ENCODE data around the gene HFE. TPM values are rescaled to one million over a fixed set of nuclear protein-coding genes. Genes with fewer than 3 reads are reported as not detected.
"Not testable (repeated sequence)": the region's sequence is repeated elsewhere in the genome, so short reads cannot be mapped to it uniquely, and the experiment has no call there.

The HFE gene
- total RNA-seq, 5 donors from 2014 or later (not counting 1 experiment from before 2014, with no cell fraction given) = 1.0 to 2.4 (median 1.8) TPM

DNA sequence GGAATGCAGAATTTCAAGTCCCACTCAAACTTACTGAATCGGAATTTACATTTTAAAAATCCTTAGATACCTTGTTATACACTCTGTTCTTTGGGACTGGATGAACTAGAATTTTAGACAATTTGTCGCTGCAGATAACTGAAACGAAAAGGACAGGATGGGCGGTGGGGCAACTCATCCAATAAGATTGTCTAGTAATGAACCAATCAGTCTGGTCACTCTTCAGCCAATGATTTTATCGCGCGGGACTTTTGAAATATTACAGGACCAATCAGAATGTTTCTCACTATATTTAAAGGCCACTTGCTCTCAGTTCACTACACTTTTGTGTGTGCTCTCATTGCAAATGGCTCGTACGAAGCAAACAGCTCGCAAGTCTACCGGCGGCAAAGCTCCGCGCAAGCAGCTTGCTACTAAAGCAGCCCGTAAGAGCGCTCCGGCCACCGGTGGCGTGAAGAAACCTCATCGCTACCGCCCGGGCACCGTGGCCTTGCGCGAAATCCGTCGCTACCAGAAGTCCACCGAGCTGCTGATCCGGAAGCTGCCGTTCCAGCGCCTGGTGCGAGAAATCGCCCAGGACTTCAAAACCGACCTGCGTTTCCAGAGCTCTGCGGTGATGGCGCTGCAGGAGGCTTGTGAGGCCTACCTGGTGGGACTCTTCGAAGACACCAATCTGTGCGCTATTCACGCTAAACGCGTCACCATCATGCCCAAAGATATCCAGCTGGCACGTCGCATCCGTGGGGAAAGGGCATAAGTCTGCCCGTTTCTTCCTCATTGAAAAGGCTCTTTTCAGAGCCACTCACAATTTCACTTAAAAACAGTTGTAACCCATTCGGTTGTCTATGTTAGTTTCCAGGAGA is 41.9 kb upstream of the HFE start:
- WGBS (ENCODE audit: insufficient coverage) = 1% methylated on average over 38 of the region's 47 CpGs
- H3K36me3 ChIP-seq (ENCODE audit: control insufficient read depth in 2 of 2, extremely low read depth in 1 of 2, insufficient read depth in 1 of 2, low read length in 1 of 2) = no peaks in the 10 kb centered on the region
- H3K4me1 ChIP-seq (ENCODE audit: control insufficient read depth in 1 of 2, extremely low read depth in 1 of 2, insufficient read depth in 2 of 2, low read length in 2 of 2) = peaks cover 5 to 26% of the 10 kb centered on the region in 2 experiments
- Mint-ChIP-seq H3K9me3 (no peaks in the 10 kb centered on the region), H3K4me3 (peak overlapping the region; percentile 84 to 91 (median 90)), H3K27ac (peak overlapping the region; percentile 98), H3K27me3 (no peaks in the 10 kb centered on the region), H3K4me1 (peaks cover 15 to 27% (median 26%) of the 10 kb centered on the region in 3 donors), H3K36me3 (no peaks in the 10 kb centered on the region)
- ChIA-PET CTCF (interaction anchor here in 1 of 2 donors (0.8 to 2.5 kb wide), 4 partner anchors 14 to 24 kb away, joined by 3 to 27 read pairs (median 10); a partner anchor contains a TSS), POLR2A (interaction anchor here (0.5 to 5.2 kb wide), 15 partner anchors 11 to 160 kb away, joined by 3 to 682 read pairs (median 7); a partner anchor contains a TSS)
- H3K27me3 ChIP-seq (replicated peaks in 1 of 2; ENCODE audit: control insufficient read depth in 2 of 2, extremely low read depth in 1 of 2, insufficient read depth in 2 of 2, low read length in 1 of 2) = no peaks in the 10 kb centered on the region
- H3K9me3 ChIP-seq = no peaks in the 10 kb centered on the region
- peak; percentile 63 to 66 (median 64) for ATAC-seq (replicated peaks in 1 of 4)
- H3K27ac ChIP-seq (ENCODE audit: low read length) = peak overlapping the region; percentile 90
- peak; percentile 45 to 90 (median 78) for DNase-seq
- H3K4me3 ChIP-seq (ENCODE audit: control insufficient read depth in 1 of 2, extremely low read depth in 1 of 2, low read length in 1 of 2) = peak overlapping the region; percentile 77 to 83

DNA sequence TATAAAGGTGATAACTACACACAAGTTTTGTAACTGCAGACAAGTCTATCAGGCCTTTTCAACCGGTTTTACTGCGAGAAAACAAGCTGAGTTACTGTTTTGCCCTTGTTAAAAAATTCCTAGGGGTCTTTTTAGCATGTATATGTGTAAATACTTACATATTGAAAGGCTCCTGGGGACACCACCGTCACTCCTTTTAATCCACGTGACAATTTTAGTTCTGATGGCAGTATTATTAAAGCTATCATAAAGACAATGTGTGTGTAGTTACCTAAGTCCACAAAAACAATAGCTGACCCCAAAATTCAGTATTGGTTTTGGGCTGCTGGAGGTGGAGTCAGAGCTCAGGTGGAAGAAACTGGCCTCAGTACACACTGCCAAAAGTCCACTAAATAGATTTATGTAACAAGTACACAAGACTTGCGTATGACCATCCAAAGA is 41.3 kb upstream of the HFE start:
- ChIA-PET POLR2A (interaction anchor here (0.5 to 5.2 kb wide), 12 partner anchors 10 to 159 kb away, joined by 3 to 682 read pairs (median 8); a partner anchor contains a TSS), CTCF (interaction anchor here in 1 of 2 donors (0.8 to 2.5 kb wide), 5 partner anchors 14 to 51 kb away, joined by 3 to 27 read pairs (median 4); a partner anchor contains a TSS)
- no peaks in the 10 kb centered on the region for H3K27me3 Mint-ChIP-seq
- Histone ChIP-seq H3K9me3 (no peaks in the 10 kb centered on the region), H3K4me3 (ENCODE audit: control insufficient read depth in 1 of 2, extremely low read depth in 1 of 2, low read length in 1 of 2) (no peak overlapping the region), H3K4me1 (ENCODE audit: control insufficient read depth in 1 of 2, extremely low read depth in 1 of 2, insufficient read depth in 2 of 2, low read length in 2 of 2) (peaks cover 5 to 26% of the 10 kb centered on the region in 2 experiments), H3K36me3 (ENCODE audit: control insufficient read depth in 2 of 2, extremely low read depth in 1 of 2, insufficient read depth in 1 of 2, low read length in 1 of 2) (no peaks in the 10 kb centered on the region), H3K27ac (ENCODE audit: low read length) (peak overlapping the region; percentile 48), H3K27me3 (replicated peaks in 1 of 2; ENCODE audit: control insufficient read depth in 2 of 2, extremely low read depth in 1 of 2, insufficient read depth in 2 of 2, low read length in 1 of 2) (no peaks in the 10 kb centered on the region)
- H3K36me3 Mint-ChIP-seq = no peaks in the 10 kb centered on the region
- H3K4me1 Mint-ChIP-seq = peaks cover 15 to 27% (median 26%) of the 10 kb centered on the region in 3 donors
- H3K27ac Mint-ChIP-seq = peak overlapping the region in 1 of 2 donors; percentile 28
- peak overlapping the region; percentile 84 to 91 (median 90) for H3K4me3 Mint-ChIP-seq
- H3K9me3 Mint-ChIP-seq = no peaks in the 10 kb centered on the region
- DNase-seq (no peak), ATAC-seq (replicated peaks in 1 of 4) (no peak)
- WGBS (ENCODE audit: insufficient coverage) = 40% methylated on average over 1 of the region's 5 CpGs

DNA sequence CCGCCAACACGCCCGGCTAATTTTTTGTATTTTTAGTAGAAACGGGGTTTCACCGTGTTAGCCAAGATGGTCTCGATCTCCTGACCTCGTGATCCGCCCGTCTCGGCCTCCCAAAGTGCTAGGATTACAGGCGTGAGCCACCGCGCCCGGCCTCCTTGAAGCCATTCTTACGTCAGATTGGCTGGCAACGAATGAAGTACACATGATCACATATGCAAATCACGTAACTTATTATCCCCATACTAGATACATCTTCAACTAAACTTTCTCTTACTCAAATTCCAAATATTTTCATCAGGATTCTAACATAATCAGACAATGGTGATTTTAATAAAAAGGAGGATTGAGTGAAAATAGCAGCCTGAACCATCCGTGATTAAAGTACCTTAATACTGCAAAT is 39.9 kb upstream of the HFE start:
- peaks cover 5 to 26% of the 10 kb centered on the region in 2 experiments for H3K4me1 ChIP-seq (ENCODE audit: control insufficient read depth in 1 of 2, extremely low read depth in 1 of 2, insufficient read depth in 2 of 2, low read length in 2 of 2)
- not testable (repeated sequence) for H3K9me3 Mint-ChIP-seq; H3K27ac Mint-ChIP-seq; H3K27me3 ChIP-seq (replicated peaks in 1 of 2; ENCODE audit: control insufficient read depth in 2 of 2, extremely low read depth in 1 of 2, insufficient read depth in 2 of 2, low read length in 1 of 2); H3K36me3 Mint-ChIP-seq; H3K27ac ChIP-seq (ENCODE audit: low read length); H3K4me3 ChIP-seq (ENCODE audit: control insufficient read depth in 1 of 2, extremely low read depth in 1 of 2, low read length in 1 of 2); H3K4me3 Mint-ChIP-seq; H3K9me3 ChIP-seq; ATAC-seq (replicated peaks in 1 of 4); H3K27me3 Mint-ChIP-seq; H3K36me3 ChIP-seq (ENCODE audit: control insufficient read depth in 2 of 2, extremely low read depth in 1 of 2, insufficient read depth in 1 of 2, low read length in 1 of 2); DNase-seq
- ChIA-PET POLR2A (interaction anchor here in 1 of 2 donors (0.6 to 5.2 kb wide), 2 partner anchors 20 to 167 kb away, joined by 3 to 682 read pairs; a partner anchor contains a TSS), CTCF (interaction anchor here in 1 of 2 donors (2.5 kb wide), 1 partner anchor 21 kb away, joined by 27 read pairs; a partner anchor contains a TSS)
- H3K4me1 Mint-ChIP-seq = peaks cover 15 to 27% (median 24%) of the 10 kb centered on the region in 3 donors
- WGBS (ENCODE audit: insufficient coverage) = 97% methylated on average over 6 of the region's 18 CpGs

DNA sequence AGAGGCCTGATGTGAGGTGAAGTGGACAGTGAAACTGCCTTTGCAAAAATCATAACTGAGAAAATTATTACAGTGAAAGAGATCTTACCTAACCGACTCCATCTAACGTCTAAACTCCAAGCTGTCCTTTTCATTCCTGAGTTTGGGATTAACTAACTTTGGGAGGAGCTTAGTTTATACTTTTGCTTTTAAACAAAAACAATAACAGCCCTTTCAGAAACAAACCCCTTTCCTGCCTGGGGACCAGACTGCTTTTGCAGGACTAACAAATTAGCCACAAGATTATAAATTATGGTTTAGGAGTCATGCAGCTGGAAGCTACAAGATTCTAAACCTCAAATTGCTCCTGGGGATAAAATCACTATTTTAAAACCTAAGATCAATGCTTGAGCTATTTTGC is 38.6 kb upstream of the HFE start:
- H3K4me1 Mint-ChIP-seq = peaks cover 9 to 21% (median 15%) of the 10 kb centered on the region in 3 donors
- no peaks in the 10 kb centered on the region for H3K9me3 Mint-ChIP-seq
- WGBS (ENCODE audit: insufficient coverage) = no CpG with 5 or more reads among the region's 2 CpGs
- no peaks in the 10 kb centered on the region for H3K9me3 ChIP-seq
- no peak overlapping the region for H3K27ac Mint-ChIP-seq
- no peaks in the 10 kb centered on the region for H3K27me3 ChIP-seq (replicated peaks in 1 of 2; ENCODE audit: control insufficient read depth in 2 of 2, extremely low read depth in 1 of 2, insufficient read depth in 2 of 2, low read length in 1 of 2)
- no peak overlapping the region for H3K27ac ChIP-seq (ENCODE audit: low read length)
- H3K36me3 ChIP-seq (ENCODE audit: control insufficient read depth in 2 of 2, extremely low read depth in 1 of 2, insufficient read depth in 1 of 2, low read length in 1 of 2) = no peaks in the 10 kb centered on the region
- ChIA-PET CTCF (interaction anchor here (0.7 to 1.3 kb wide), 4 partner anchors 15 to 24 kb away, joined by 3 to 6 read pairs (median 4); a partner anchor contains a TSS), POLR2A (interaction anchor here (0.6 to 1.0 kb wide), 7 partner anchors 22 to 1823 kb away, joined by 3 to 4 read pairs (median 3); a partner anchor contains a TSS)
- H3K4me1 ChIP-seq (ENCODE audit: control insufficient read depth in 1 of 2, extremely low read depth in 1 of 2, insufficient read depth in 2 of 2, low read length in 2 of 2) = peaks cover 10 to 17% of the 10 kb centered on the region in 2 experiments
- no peaks in the 10 kb centered on the region for H3K36me3 Mint-ChIP-seq
- no peaks in the 10 kb centered on the region for H3K27me3 Mint-ChIP-seq
- ATAC-seq (replicated peaks in 1 of 4) = no peak
- no peak overlapping the region for H3K4me3 Mint-ChIP-seq
- DNase-seq = no peak
- no peak overlapping the region for H3K4me3 ChIP-seq (ENCODE audit: control insufficient read depth in 1 of 2, extremely low read depth in 1 of 2, low read length in 1 of 2)

DNA sequence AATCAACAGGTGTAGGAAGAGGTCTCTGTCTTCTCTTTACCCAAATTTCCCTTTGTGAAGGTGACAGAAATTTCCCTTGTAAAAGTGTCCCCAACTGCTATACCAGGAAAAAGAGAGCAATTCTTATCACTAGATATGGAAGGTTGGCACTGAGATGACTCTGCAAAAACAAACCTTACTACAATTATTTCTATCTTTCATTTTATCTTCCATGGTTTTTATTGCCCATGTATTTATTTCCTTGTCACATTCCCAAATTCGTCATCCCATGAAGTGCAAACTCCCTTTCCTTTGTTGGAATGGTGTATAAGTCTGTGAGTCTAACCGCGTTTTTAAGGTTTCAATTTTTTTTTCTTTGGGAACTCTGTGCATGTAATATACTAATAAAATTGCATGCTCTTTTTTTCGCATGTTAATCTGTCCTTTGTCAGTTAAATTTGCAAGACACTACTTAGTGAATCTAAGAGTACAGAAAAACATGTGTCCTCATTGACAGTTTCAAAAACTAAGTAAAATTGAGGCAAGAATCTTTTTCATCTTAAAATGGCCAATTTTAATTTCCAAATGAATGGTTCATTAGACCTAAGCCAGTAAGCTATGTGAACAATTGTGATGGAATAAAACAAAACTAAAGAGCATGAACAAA is 35.4 kb upstream of the HFE start:
- Mint-ChIP-seq H3K9me3 (no peaks in the 10 kb centered on the region), H3K4me3 (no peak overlapping the region), H3K36me3 (no peaks in the 10 kb centered on the region), H3K27ac (no peak overlapping the region), H3K4me1 (peaks cover 16 to 26% (median 17%) of the 10 kb centered on the region in 3 donors), H3K27me3 (no peaks in the 10 kb centered on the region)
- H3K4me3 ChIP-seq (ENCODE audit: control insufficient read depth in 1 of 2, extremely low read depth in 1 of 2, low read length in 1 of 2) = no peak overlapping the region
- no peak for DNase-seq
- H3K36me3 ChIP-seq (ENCODE audit: control insufficient read depth in 2 of 2, extremely low read depth in 1 of 2, insufficient read depth in 1 of 2, low read length in 1 of 2) = no peaks in the 10 kb centered on the region
- no peak for ATAC-seq (replicated peaks in 1 of 4)
- no peak overlapping the region for H3K27ac ChIP-seq (ENCODE audit: low read length)
- WGBS (ENCODE audit: insufficient coverage) = no CpG with 5 or more reads among the region's 4 CpGs
- CTCF ChIA-PET = interaction anchor here in 1 of 2 donors (0.8 kb wide), 1 partner anchor 26 kb away, joined by 3 read pairs; no protein-coding TSS in a partner anchor
- no peaks in the 10 kb centered on the region for H3K27me3 ChIP-seq (replicated peaks in 1 of 2; ENCODE audit: control insufficient read depth in 2 of 2, extremely low read depth in 1 of 2, insufficient read depth in 2 of 2, low read length in 1 of 2)
- no peaks in the 10 kb centered on the region for H3K9me3 ChIP-seq
- POLR2A ChIA-PET = interaction anchor here (0.6 to 3.1 kb wide), 3 partner anchors 8 to 198 kb away, joined by 3 to 19 read pairs (median 4); a partner anchor contains a TSS
- H3K4me1 ChIP-seq (ENCODE audit: control insufficient read depth in 1 of 2, extremely low read depth in 1 of 2, insufficient read depth in 2 of 2, low read length in 2 of 2) = peaks cover 14 to 24% of the 10 kb centered on the region in 2 experiments

Data from T-cell (primary cell).